ACC112 (cell line): Measurements from ENCODE around the gene ZBTB7C.

Experiments
- H2AFZ ChIP-seq: fragments of 200-600 bp; sonication (generic); one replicate; pipeline ENCODE4 v1.6.0; 2017; ENCODE audit warnings: antibody characterized with exemption, low read length; ENCODE audit not compliant: unreplicated experiment
- H3K27ac ChIP-seq: fragments of 200-600 bp; sonication (generic); 2 replicates; pipeline ENCODE4 v1.5.1; 2014; ENCODE audit warnings: low read depth, mild to moderate bottlenecking, antibody characterized with exemption, low read length, moderate library complexity
- H3K27me3 ChIP-seq: fragments of 200-600 bp; sonication (generic); 2 replicates; pipeline ENCODE4 v1.6.1; 2014; ENCODE audit warnings: mild to moderate bottlenecking, antibody characterized with exemption, low read length, moderate library complexity, mixed read lengths; ENCODE audit not compliant: insufficient read depth
- H3K36me3 ChIP-seq: fragments of 200-600 bp; sonication (generic); 2 replicates; pipeline ENCODE4 v1.6.1; 2016; ENCODE audit warnings: mild to moderate bottlenecking, antibody characterized with exemption, low read length, moderate library complexity, mixed read lengths; ENCODE audit not compliant: insufficient read depth
- H3K4me1 ChIP-seq: fragments of 200-600 bp; sonication (generic); one replicate; pipeline ENCODE4 v1.6.1; 2016; ENCODE audit warnings: low read length, mixed read lengths; ENCODE audit not compliant: insufficient read depth, unreplicated experiment, control insufficient read depth
- H3K4me3 ChIP-seq: fragments of 200-600 bp; sonication (generic); 2 replicates; pipeline ENCODE4 v1.5.1; 2014; ENCODE audit warnings: mild to moderate bottlenecking, low read depth, low read length
- H3K79me2 ChIP-seq: fragments of 200-600 bp; sonication (generic); one replicate; pipeline ENCODE4 v1.6.0; 2016; ENCODE audit warnings: low read length; ENCODE audit not compliant: control insufficient read depth, unreplicated experiment, insufficient read depth

The ZBTB7C gene

DNA sequence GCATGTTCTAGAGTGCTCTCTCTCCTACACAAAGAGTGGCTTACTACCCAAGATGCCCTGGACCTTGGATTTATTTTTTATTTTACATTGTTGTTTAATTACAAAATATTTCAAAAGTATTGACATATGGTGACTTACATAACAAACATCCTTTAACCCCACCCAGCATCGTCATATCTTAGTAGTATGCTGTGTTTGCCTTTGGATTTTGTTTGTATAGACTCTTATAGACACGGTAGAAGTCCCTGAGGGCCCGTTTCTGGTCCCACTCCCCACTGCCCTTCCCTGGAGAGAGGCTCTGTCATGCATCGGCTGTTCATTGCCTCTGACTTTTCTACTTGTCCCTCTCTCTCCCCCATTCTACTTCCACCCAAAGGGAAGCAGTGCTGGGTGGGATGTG is 112.0 kb downstream of the ZBTB7C start:
- no peak overlapping the region for H3K4me3 ChIP-seq

DNA sequence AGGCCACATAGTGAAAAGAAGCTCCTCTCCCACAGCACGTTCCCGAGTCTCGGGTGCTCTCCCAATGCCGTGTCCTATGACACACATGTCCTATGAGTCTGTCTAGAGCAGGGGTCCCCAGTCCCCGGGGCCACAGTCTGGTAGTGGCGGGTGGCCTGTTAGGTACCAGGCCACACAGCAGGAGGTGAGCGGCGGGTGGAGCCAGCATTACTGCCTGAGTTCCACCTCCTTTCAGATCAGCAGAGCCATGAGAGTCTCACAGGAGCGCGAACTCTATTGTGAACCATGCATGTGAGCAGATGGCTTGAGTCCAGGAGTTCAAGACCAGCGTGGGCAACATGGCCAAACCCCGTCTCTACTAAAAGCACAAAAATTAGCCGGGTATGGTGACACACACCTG is 112.6 kb downstream of the ZBTB7C start:
- Histone ChIP-seq H3K4me1 (no peaks in the 10 kb centered on the region), H3K4me3 (no peak overlapping the region), H3K27ac (no peak overlapping the region), H3K27me3 (peaks cover 6% of the 10 kb centered on the region; the same call in 1 of the 2 replicates), H3K79me2 (no peaks in the 10 kb centered on the region), H2AFZ (no peak overlapping the region), H3K36me3 (no peaks in the 10 kb centered on the region)

More for the DNA sequence above, 112.0 kb downstream of the ZBTB7C start:
- Histone ChIP-seq H3K36me3 (no peaks in the 10 kb centered on the region), H3K4me1 (no peaks in the 10 kb centered on the region), H3K79me2 (no peaks in the 10 kb centered on the region), H3K27me3 (peaks cover 6% of the 10 kb centered on the region; the same call in 1 of the 2 replicates), H2AFZ (no peak overlapping the region), H3K27ac (no peak overlapping the region)

DNA sequence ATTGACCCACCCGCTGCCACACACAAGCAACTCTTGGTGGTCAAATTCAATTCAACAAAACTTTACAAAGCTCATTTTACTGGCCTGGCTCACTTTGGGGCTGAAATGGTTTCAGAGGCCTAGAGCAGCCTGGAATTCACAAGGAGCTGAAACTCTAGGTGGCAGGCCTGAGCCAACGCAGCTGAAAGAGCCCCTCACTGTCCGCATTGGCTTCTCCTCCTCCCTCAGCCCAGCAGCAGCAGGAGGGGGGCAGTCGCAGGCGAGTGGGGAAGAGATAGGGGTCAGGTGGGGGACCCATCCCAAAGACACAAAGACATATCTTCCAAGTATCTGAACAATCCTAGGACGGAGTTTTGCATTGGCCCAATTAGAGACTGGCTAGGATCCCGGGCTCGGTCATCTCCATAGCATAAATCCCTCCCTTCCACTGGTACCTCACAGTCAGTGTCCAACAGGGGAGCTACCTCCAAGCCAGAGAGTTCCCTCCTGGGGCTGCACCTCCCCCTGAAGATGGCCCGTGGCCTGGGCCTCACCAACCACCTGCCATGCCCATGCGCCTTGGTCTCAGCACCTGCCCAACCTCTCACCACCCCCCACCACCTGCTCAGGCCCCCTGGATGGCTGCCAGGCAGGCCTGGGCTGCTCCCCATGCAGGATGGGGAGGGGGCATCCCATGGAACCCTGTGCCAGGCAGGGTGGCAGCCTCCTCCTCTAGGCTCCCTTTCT is 113.4 kb downstream of the ZBTB7C start:
- Histone ChIP-seq H2AFZ (no peak overlapping the region), H3K27me3 (peaks cover 6% of the 10 kb centered on the region; the same call in 1 of the 2 replicates), H3K27ac (no peak overlapping the region), H3K4me3 (no peak overlapping the region), H3K4me1 (no peaks in the 10 kb centered on the region), H3K79me2 (no peaks in the 10 kb centered on the region), H3K36me3 (no peaks in the 10 kb centered on the region)

DNA sequence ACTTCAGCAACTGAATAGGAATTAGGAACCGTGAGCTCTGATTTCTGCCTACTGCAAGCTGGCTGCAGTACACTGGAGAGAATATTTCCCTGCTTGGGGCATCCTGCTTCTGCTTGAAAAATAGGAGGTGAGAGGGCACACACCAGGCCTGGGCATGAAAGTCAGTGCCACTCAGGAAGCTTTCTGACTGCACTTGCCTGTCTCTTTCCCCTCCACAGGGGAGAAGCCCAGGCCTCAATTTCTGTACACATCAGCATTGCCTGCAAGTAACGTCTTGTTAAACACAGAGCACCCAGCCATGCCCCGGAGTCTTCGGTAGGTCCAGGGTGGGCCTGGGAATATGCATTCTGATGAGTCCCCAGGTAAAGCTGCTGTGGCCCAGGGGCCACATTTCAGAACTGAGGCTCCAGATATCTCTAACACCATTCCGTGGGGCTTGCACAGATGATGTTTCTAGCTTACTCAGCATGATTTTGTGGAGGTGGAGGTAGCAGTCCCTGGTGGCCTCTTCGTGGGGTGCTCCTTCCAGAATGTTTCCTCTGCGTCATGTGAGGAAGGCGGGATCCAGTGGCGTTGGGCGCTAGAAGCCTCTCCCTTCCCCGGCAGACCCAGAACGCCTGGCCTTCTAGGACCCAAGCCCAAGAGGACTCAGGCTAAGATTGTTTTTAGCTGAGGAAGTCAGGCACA is 114.1 kb downstream of the ZBTB7C start:
- Histone ChIP-seq H3K79me2 (no peaks in the 10 kb centered on the region), H2AFZ (no peak overlapping the region), H3K27ac (no peak overlapping the region), H3K36me3 (no peaks in the 10 kb centered on the region), H3K4me1 (no peaks in the 10 kb centered on the region), H3K4me3 (no peak overlapping the region), H3K27me3 (peaks cover 6% of the 10 kb centered on the region; the same call in 1 of the 2 replicates)

DNA sequence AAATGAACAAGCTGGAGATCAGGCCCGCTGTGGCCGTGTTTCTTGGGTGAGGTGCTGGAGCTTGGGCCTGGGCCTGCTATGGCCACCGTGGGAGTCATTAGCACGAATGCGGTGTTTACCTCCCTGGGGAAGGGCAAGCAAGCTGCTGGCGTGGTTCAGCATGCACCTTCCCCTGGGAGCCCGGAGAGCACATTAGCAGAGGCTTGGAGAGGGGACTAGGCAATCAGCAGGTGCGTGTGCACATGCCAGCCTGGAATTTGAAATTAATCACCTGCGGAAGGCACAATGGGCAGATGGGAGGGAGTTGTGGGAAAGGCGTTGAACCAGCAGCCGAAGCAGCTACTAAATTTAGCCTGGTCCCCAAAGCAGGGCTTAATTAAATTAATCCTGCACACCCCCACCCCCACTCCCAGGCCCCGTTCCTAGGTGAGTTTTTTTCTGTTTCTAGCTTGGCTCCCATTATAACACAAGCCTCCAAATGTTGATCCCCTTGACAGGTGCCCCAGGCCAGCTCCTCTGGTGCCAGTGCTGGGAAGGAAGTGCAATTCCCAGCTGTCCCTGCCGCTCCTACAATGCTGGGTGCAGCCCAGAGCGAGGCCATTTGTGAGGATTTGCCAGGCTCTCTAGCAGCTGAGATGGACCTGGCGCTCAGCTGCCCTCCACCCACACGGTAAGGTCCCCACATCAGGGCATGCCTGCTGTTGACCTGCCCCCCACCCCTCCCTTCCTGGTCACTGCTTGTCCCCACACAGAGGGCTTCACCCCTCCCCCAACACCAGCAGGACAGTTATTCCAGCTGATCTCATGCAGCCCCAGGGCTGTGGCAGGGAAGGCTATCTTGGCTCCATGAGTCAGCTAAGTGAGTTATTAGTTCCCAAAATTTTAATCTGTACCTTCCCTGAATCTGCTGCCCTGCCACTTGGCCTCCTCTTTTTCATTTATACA is 115.0 kb downstream of the ZBTB7C start:
- Histone ChIP-seq H3K4me3 (no peak overlapping the region), H3K27me3 (0 out of 2 replicates have a peak, but pooled peaks cover under 1% of the 10 kb centered on the region), H3K27ac (no peak overlapping the region), H3K36me3 (no peaks in the 10 kb centered on the region), H2AFZ (no peak overlapping the region), H3K4me1 (no peaks in the 10 kb centered on the region), H3K79me2 (no peaks in the 10 kb centered on the region)

DNA sequence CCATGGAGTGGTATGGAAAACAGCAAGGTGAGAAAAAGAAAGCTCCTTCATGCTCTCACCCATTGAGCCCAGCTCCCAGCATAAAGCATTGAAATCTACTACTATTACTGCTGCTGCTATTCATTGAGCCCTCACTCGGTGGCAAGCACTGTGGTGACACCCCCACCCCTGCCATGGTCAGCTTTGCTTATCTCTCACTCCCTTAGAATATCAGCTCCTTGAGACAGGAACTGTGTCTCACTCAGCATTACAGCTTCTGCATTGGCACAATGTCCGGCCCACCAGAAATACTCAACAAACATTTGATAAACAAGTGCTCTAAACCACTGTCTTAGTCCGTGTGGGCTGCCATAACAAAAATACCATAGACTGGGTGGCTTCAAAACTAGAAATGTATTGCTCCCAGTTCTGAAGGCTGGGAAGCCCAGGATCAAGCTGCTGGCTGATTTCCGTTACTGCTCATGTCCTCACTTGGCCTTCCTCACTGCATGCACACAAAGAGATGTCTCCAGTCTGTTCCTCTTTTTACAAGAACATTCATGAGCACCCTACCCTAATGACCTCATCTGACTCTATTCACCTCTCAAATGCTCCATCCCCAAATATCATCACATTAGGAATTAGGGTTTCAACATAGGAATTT is 116.3 kb downstream of the ZBTB7C start:
- H3K4me3 ChIP-seq: no peak overlapping the region
- H3K27me3 ChIP-seq: 0 out of 2 replicates have a peak, but pooled peaks cover 1% of the 10 kb centered on the region
- H3K79me2 ChIP-seq: no peaks in the 10 kb centered on the region
- no peaks in the 10 kb centered on the region for H3K4me1 ChIP-seq
- no peak overlapping the region for H2AFZ ChIP-seq
- H3K36me3 ChIP-seq: no peaks in the 10 kb centered on the region
- no peak overlapping the region for H3K27ac ChIP-seq

DNA sequence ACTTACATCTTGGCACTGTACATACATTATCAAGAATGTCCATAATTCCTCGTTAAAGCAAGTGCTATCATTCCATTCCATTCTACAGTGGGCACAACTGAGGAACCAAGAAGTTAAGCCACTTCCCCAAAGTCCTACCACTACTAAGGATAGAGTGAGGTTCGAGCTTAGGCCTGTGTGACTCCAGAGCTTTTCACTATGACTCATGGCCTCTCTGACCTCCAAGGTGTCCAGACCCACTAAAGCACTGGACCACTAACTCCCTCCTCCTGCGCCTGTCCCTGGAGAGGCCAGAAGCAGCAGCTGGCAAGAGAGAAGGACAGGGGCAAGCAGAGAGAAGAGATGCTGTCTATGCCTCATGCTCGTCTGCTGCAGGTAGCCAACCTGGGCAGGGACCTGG is 117.0 kb downstream of the ZBTB7C start:
- Histone ChIP-seq H3K79me2 (no peaks in the 10 kb centered on the region), H3K27me3 (0 out of 2 replicates have a peak, but pooled peaks cover 3% of the 10 kb centered on the region), H3K4me3 (no peak overlapping the region), H2AFZ (no peak overlapping the region), H3K36me3 (no peaks in the 10 kb centered on the region), H3K4me1 (no peaks in the 10 kb centered on the region), H3K27ac (no peak overlapping the region)

DNA sequence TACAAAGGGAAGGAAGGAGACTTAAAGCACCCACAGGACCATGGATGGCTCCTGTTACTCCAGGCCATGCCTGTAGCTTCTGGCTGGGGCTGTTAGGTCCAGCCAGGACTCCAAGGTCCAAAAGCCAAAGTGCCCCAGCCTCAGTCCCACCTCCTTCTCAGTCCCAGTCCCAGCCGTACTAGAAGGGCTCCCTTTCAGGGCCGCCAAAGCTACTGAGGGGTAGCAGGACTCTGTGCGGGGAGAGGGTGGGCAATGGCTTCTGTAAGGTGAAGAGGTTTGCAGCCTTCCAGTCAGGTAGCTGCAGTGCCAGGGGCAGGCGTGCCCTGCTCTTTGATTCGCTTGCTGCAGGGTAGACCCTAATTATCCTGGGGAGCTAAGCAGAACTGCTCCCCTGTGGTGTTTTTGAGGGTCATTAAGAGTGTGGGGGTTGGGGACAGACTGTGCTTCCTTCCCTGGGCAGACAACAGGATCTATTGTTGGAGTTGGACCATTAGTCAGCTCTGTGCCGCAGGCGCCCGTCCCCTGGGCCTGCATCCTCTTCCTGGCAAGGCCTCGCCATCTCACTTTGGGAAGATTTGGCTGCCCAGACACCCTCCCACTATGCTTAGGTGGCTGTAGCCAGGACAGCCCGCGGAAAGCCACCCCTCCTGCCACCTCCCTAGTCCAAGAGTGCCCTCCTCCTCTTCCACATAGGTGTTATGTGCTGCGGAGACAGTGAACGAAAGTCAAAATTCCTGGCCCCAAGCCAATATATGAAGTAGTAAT is 118.8 kb downstream of the ZBTB7C start:
- Histone ChIP-seq H2AFZ (no peak overlapping the region), H3K4me3 (no peak overlapping the region), H3K36me3 (no peaks in the 10 kb centered on the region), H3K27ac (no peak overlapping the region), H3K27me3 (peaks cover 12% of the 10 kb centered on the region; the same call in 1 of the 2 replicates), H3K79me2 (no peaks in the 10 kb centered on the region), H3K4me1 (no peaks in the 10 kb centered on the region)

DNA sequence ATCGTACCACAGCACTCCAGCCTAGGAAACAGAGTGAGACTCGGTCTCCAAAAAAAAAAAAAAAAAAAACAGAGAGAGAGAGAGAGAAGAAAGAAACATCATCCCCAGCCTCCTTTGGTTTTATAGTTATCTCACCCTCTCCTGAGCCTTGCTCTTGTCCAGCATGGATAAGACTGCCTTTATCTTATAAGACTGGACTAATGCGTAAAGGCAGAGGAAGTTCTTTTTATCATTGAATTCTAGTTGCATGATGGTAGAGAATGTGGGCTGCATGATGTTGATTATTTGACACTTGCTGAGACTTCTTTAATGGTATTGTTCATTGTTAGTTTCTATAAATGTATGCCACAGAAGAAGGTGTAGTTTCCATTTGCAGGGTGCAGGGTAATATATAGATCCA is 124.4 kb downstream of the ZBTB7C start:
- Histone ChIP-seq H3K79me2 (no peaks in the 10 kb centered on the region), H3K4me3 (no peak overlapping the region), H3K36me3 (no peaks in the 10 kb centered on the region), H2AFZ (no peak overlapping the region), H3K4me1 (no peaks in the 10 kb centered on the region), H3K27me3 (peaks cover 22% of the 10 kb centered on the region; the same call in 1 of the 2 replicates), H3K27ac (no peak overlapping the region)
